ENCODE measurements around the gene NIPA2. TPM values are rescaled to one million over a fixed set of nuclear protein-coding genes. Genes with fewer than 3 reads are reported as not detected.

NIPA2 gene
- total RNA-seq, 1 experiment from 2014 or later: 108 TPM

- TF ChIP-seq CTCF (conservative IDR thresholded peaks at IDR 0.05; ENCODE audit: low read depth, low read length) (no peak), EZH2phosphoT487 (IDR thresholded peaks at IDR 0.05; ENCODE audit: borderline replicate concordance, low read length) (no peak), EZH2 (IDR thresholded peaks at IDR 0.05; ENCODE audit: low read length, unreplicated experiment) (no peak)
- DNase-seq: no peak
- H3K4me3 ChIP-seq (ENCODE audit: low read length): no peak overlapping the region
- H3K4me1 ChIP-seq (ENCODE audit: insufficient read depth, low read length): 0 out of 2 replicates have a peak, but pooled peaks cover 4% of the 10 kb centered on the region
- intact Hi-C loops (cut with micrococcal nuclease): no loop called here
- CTCF ChIA-PET: no interaction called here
- H4K20me1 ChIP-seq (ENCODE audit: low read length): no peaks in the 10 kb centered on the region
- no peaks in the 10 kb centered on the region for H3K9me2 ChIP-seq (replicated peaks; ENCODE audit: low read length)
- H3K9me3 ChIP-seq (ENCODE audit: low read length): no peaks in the 10 kb centered on the region
- H3K27me3 ChIP-seq (ENCODE audit: low read length): no peaks in the 10 kb centered on the region
- no peak overlapping the region for H3K27ac ChIP-seq (ENCODE audit: low read length)
- H3K36me3 ChIP-seq (ENCODE audit: low read depth, low read length): peaks cover 28% of the 10 kb centered on the region
- ATAC-seq: no peak
- no peak overlapping the region for H3K4me2 ChIP-seq (ENCODE audit: low read length)
- H3K79me2 ChIP-seq (ENCODE audit: low read length): no peaks in the 10 kb centered on the region
- no peak overlapping the region for H3K9ac ChIP-seq (ENCODE audit: low read length)
- H3F3A ChIP-seq (ENCODE audit: low read length, unreplicated experiment): no peaks in the 10 kb centered on the region
- BruUV-seq (replicated peaks): no TSS peak
- no peak overlapping the region for H2AFZ ChIP-seq (ENCODE audit: low read length)
- POLR2A ChIA-PET (ENCODE audit: unreplicated experiment): no interaction called here
Observed at GRCh38 chr15:22912256-22912655, 73.8 kb downstream of the NIPA2 start.

- H3F3A ChIP-seq (ENCODE audit: low read length, unreplicated experiment): no peaks in the 10 kb centered on the region
- ATAC-seq: no peak
- ChIA-PET POLR2A (ENCODE audit: unreplicated experiment) (no interaction called here), CTCF (interaction anchor here (0.6 kb wide), 1 partner anchor 127 kb away, joined by 6 read pairs; the partner anchor contains the start of gene NIPA1)
- H4K20me1 ChIP-seq (ENCODE audit: low read length): no peaks in the 10 kb centered on the region
- no peak overlapping the region for H3K9ac ChIP-seq (ENCODE audit: low read length)
- no peaks in the 10 kb centered on the region for H3K27me3 ChIP-seq (ENCODE audit: low read length)
- no peak overlapping the region for H3K4me3 ChIP-seq (ENCODE audit: low read length)
- peaks cover 13% of the 10 kb centered on the region; the same call in 1 of the 2 replicates for H3K4me1 ChIP-seq (ENCODE audit: insufficient read depth, low read length)
- peaks cover 28% of the 10 kb centered on the region for H3K36me3 ChIP-seq (ENCODE audit: low read depth, low read length)
- TF ChIP-seq CTCF (conservative IDR thresholded peaks at IDR 0.05; ENCODE audit: low read depth, low read length): no peak
- TF ChIP-seq EZH2phosphoT487 (IDR thresholded peaks at IDR 0.05; ENCODE audit: borderline replicate concordance, low read length): no peak
- TF ChIP-seq EZH2 (IDR thresholded peaks at IDR 0.05; ENCODE audit: low read length, unreplicated experiment): no peak
- no peaks in the 10 kb centered on the region for H3K9me2 ChIP-seq (replicated peaks; ENCODE audit: low read length)
- H2AFZ ChIP-seq (ENCODE audit: low read length): no peak overlapping the region
- no peak for DNase-seq
- no peaks in the 10 kb centered on the region for H3K9me3 ChIP-seq (ENCODE audit: low read length)
- BruUV-seq (replicated peaks): no TSS peak
- H3K27ac ChIP-seq (ENCODE audit: low read length): no peak overlapping the region
- intact Hi-C loops (cut with micrococcal nuclease): no loop called here
- no peak overlapping the region for H3K4me2 ChIP-seq (ENCODE audit: low read length)
- H3K79me2 ChIP-seq (ENCODE audit: low read length): no peaks in the 10 kb centered on the region
Observed at GRCh38 chr15:22913646-22914380, 75.3 kb downstream of the NIPA2 start.

- DNase-seq: no peak
- Histone ChIP-seq H3F3A (ENCODE audit: low read length, unreplicated experiment) (no peaks in the 10 kb centered on the region), H3K79me2 (ENCODE audit: low read length) (no peaks in the 10 kb centered on the region), H3K4me3 (ENCODE audit: low read length) (no peak overlapping the region), H4K20me1 (ENCODE audit: low read length) (no peaks in the 10 kb centered on the region), H2AFZ (ENCODE audit: low read length) (no peak overlapping the region), H3K27me3 (ENCODE audit: low read length) (no peaks in the 10 kb centered on the region), H3K4me1 (ENCODE audit: insufficient read depth, low read length) (peaks cover 9% of the 10 kb centered on the region; the same call in 1 of the 2 replicates), H3K9me3 (ENCODE audit: low read length) (no peaks in the 10 kb centered on the region), H3K9me2 (replicated peaks; ENCODE audit: low read length) (no peaks in the 10 kb centered on the region), H3K36me3 (ENCODE audit: low read depth, low read length) (peaks cover 18% of the 10 kb centered on the region), H3K4me2 (ENCODE audit: low read length) (no peak overlapping the region), H3K27ac (ENCODE audit: low read length) (no peak overlapping the region), H3K9ac (ENCODE audit: low read length) (no peak overlapping the region)
- no peak for TF ChIP-seq EZH2 (IDR thresholded peaks at IDR 0.05; ENCODE audit: low read length, unreplicated experiment)
- no peak for TF ChIP-seq EZH2phosphoT487 (IDR thresholded peaks at IDR 0.05; ENCODE audit: borderline replicate concordance, low read length)
- no peak for TF ChIP-seq CTCF (conservative IDR thresholded peaks at IDR 0.05; ENCODE audit: low read depth, low read length)
- BruUV-seq (replicated peaks): no TSS peak
- intact Hi-C loops (cut with micrococcal nuclease): no loop called here
- ChIA-PET POLR2A (ENCODE audit: unreplicated experiment) (no interaction called here), CTCF (no interaction called here)
- ATAC-seq: no peak
Observed at GRCh38 chr15:22915866-22916515, 77.5 kb downstream of the NIPA2 start.
